Rectal smooth muscle tissue (tissue), 1 donor: ENCODE results near the gene HAUS5.
A peak's percentile ranks its signal among the peaks of the same experiment; 100 is the strongest.
"Not testable (repeated sequence)": the region's sequence is repeated elsewhere in the genome, so short reads cannot be mapped to it uniquely, and the experiment has no call there.

ENCODE experiments used
- H3K27ac ChIP-seq: one replicate; pipeline ENCODE4 v1.7.0; 2013; ENCODE audit warnings: low read depth, low read length, inconsistent platforms
- H3K27me3 ChIP-seq: one replicate; pipeline ENCODE4 v1.7.0; 2013; ENCODE audit warnings: low read length; ENCODE audit not compliant: control insufficient read depth, insufficient read depth
- H3K36me3 ChIP-seq: one replicate; pipeline ENCODE4 v1.7.0; 2013; ENCODE audit warnings: low read length; ENCODE audit not compliant: control insufficient read depth, insufficient read depth
- H3K4me1 ChIP-seq: one replicate; pipeline ENCODE4 v1.7.0; 2013; ENCODE audit warnings: low read length; ENCODE audit not compliant: control insufficient read depth, insufficient read depth
- H3K4me3 ChIP-seq: one replicate; pipeline ENCODE4 v1.7.0; 2013; ENCODE audit warnings: low read length
- H3K9ac ChIP-seq: one replicate; pipeline ENCODE4 v1.7.0; 2013; ENCODE audit warnings: low read length

HAUS5 gene

DNA sequence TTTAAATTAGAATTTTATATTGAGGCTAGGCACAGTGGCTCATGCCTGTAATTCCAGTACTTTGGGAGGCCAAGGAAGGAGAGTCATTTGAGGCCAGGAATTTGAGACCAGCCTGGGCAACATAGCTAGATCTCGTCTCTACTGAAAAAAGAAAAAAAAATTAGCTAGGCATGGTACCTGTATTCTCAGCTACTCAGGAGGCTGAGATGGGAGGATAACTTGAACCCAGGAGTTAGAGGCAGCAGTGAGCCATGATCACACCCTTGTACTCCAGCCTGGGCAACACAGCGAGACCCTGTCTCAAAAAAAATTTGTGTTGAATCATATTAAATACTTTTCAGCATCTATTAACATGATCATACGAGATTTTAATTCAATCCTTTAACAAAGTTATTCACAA is 21.7 kb upstream of the HAUS5 start:
- Histone ChIP-seq H3K9ac (no peak overlapping the region), H3K27ac (no peak overlapping the region), H3K4me3 (no peak overlapping the region), H3K4me1 (no peaks in the 10 kb centered on the region), H3K36me3 (no peaks in the 10 kb centered on the region), H3K27me3 (no peaks in the 10 kb centered on the region)

- Histone ChIP-seq H3K4me3 (no peak overlapping the region), H3K27me3 (no peaks in the 10 kb centered on the region), H3K9ac (no peak overlapping the region), H3K27ac (no peak overlapping the region), H3K4me1 (no peaks in the 10 kb centered on the region), H3K36me3 (no peaks in the 10 kb centered on the region)
Measured at GRCh38 chr19:35592226-35592625, 20.3 kb upstream of the HAUS5 start.

DNA sequence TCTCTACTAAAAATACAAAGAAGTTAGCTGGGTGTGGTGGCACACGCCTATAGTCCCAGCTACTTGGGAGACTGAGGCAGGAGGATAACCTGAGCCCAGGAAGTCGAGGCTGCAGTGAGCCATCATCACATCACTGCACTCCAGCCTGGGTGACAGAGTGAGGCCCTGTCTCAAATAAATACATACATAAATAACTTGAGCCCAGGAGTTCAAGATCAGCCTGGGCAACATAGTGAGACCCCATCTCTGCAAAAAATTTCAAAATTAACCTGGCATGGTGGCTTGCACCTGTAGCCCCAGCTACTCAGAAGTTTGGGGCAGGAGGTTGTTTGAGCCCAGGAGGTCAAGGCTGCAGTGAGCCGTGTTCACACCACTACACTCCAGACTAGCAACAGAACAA is 17.5 kb upstream of the HAUS5 start:
- not testable (repeated sequence) for H3K27me3 ChIP-seq, H3K4me3 ChIP-seq, H3K9ac ChIP-seq, H3K4me1 ChIP-seq, H3K36me3 ChIP-seq, H3K27ac ChIP-seq

DNA sequence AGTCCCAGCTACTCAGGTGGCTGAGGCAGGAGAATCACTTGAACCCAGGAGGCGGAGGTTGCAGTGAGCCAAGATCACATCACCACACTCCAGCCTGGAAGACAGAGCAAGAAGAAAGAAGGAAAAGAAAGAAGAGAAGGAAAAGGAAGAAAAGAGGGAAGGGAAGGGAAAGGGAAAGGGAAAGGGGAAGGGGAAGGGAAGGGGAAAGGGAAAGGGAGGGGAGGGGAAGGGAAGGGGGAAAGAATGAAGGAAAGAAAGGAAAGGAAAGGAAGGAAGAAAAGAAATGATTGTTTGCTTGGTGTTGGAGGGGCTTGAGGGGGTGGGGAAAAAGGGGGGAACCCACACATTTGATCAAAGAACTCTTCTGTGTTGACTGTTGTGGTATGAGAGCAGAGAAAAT is 16.6 kb upstream of the HAUS5 start:
- H3K4me1 ChIP-seq: no peaks in the 10 kb centered on the region
- no peak overlapping the region for H3K27ac ChIP-seq
- H3K27me3 ChIP-seq: no peaks in the 10 kb centered on the region
- no peaks in the 10 kb centered on the region for H3K36me3 ChIP-seq
- H3K9ac ChIP-seq: no peak overlapping the region
- H3K4me3 ChIP-seq: no peak overlapping the region

GRCh38 chr19:35596366-35596999 is 16.1 kb upstream of the HAUS5 start:
- H3K27me3 ChIP-seq: no peaks in the 10 kb centered on the region
- H3K9ac ChIP-seq: no peak overlapping the region
- no peak overlapping the region for H3K4me3 ChIP-seq
- H3K36me3 ChIP-seq: no peaks in the 10 kb centered on the region
- no peaks in the 10 kb centered on the region for H3K4me1 ChIP-seq
- no peak overlapping the region for H3K27ac ChIP-seq

DNA sequence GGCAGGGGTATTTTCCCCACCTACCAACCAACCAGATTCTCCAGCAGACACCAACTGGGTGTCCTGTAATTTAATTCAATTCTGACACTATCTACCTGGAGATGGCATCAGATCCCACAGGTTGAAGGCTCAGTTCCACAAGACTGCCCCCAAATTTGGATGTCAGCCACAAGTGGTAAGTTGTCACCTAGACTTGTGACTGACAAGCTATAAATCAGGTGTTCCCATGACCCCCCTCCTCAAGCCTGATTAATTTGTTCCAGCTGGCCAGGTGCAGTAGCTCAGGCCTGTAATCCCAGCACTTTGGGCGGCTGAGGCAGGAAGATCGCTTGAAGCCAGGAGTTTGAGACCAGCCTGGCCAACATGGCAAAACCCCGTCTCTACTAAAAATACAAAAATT is 10.6 kb upstream of the HAUS5 start:
- no peaks in the 10 kb centered on the region for H3K27me3 ChIP-seq
- no peak overlapping the region for H3K9ac ChIP-seq
- no peaks in the 10 kb centered on the region for H3K36me3 ChIP-seq
- H3K4me1 ChIP-seq: no peaks in the 10 kb centered on the region
- no peak overlapping the region for H3K4me3 ChIP-seq
- H3K27ac ChIP-seq: no peak overlapping the region

DNA sequence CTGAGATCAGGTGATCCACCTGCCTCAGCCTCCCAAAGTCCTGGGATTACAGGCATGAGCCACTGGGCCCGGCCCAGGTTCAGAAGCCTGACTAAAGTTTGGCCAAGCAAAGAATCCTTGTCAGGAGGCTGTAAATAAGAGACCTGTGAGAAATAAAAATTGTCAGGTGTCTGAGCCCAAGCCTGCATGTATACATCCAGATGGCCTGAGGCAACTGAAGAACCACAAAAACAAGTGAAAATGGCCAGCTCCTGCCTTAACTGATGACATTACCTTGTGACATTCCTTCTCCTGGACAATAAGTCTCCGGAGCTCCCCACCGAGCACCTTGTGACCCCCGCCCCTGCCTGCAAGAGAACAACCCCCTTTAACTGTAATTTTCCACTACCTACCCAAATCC is 8.1 kb upstream of the HAUS5 start:
- not testable (repeated sequence) for H3K9ac ChIP-seq, H3K4me1 ChIP-seq, H3K27ac ChIP-seq, H3K36me3 ChIP-seq, H3K27me3 ChIP-seq, H3K4me3 ChIP-seq

- H3K9ac ChIP-seq, H3K27ac ChIP-seq, H3K4me1 ChIP-seq, H3K36me3 ChIP-seq, H3K4me3 ChIP-seq, H3K27me3 ChIP-seq: not testable (repeated sequence)
Measured at GRCh38 chr19:35607170-35607569, 5.4 kb upstream of the HAUS5 start.

DNA sequence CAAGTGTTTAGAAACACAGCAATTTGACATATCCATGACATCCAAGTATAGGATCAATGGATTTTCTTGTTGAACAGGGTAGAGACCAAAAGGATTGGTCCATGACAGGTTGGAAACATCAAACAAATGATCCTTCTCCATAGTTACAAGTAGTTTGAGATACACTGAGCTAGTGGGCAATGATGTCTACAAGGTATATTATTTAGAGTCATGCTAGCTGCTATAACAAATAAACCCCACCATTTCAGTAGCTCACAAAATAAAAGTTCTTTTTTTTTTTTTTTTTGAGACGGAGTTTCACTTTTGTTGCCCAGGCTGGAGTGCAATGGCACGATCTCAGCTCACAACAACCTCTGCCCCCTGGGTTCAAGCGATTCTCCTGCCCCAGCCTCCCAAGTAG is 4.9 kb upstream of the HAUS5 start:
- Histone ChIP-seq H3K36me3 (no peaks in the 10 kb centered on the region), H3K27me3 (no peaks in the 10 kb centered on the region), H3K27ac (no peak overlapping the region), H3K4me1 (no peaks in the 10 kb centered on the region), H3K9ac (no peak overlapping the region), H3K4me3 (no peak overlapping the region)

GRCh38 chr19:35608251-35608650 is 4.3 kb upstream of the HAUS5 start:
- Histone ChIP-seq H3K27me3 (no peaks in the 10 kb centered on the region), H3K9ac (no peak overlapping the region), H3K4me1 (peaks cover 2% of the 10 kb centered on the region), H3K27ac (no peak overlapping the region), H3K36me3 (no peaks in the 10 kb centered on the region), H3K4me3 (no peak overlapping the region)

DNA sequence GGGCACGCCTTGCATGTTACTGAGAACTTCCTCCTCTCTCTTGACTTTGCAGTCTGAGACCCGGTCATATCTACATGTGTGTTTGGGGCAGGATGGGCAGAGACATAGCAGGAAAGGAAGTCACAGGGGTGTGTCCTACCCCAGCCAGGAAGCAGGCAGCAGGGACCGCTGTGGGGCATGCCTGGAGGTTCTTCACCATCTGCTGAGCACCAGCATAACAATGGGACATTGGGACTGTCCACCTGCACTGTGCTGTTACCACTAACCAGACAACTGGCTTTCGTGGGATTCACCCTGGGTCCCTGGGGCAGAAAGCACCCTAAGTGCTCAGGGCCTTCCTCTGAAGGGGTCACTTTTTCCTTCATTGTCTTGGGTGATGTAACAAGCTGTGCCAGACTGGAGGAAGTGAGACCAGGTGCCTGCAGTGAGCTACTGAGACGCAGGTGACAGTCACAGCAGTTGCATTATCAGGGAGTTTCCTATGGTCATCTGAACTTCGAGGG is 2.6 kb upstream of the HAUS5 start:
- Histone ChIP-seq H3K4me3 (no peak overlapping the region), H3K27me3 (no peaks in the 10 kb centered on the region), H3K4me1 (peaks cover 2% of the 10 kb centered on the region), H3K9ac (no peak overlapping the region), H3K36me3 (no peaks in the 10 kb centered on the region), H3K27ac (no peak overlapping the region)

DNA sequence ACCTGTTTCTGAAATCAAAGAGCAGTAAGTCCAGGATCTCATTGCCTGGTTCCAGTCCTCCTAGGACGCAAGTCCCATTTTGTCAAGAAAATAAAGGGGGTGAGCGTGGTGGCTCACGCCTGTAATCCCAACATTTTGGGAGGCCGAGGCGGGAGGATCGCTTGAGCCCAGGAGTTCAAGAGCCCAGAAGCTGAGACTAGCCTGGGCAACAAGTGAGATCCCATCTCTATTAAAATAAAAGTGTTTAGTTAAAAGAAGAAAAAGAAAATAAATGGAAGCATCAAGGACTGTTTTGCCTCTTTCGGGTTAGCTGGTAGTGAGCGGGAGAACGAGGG is 344 bp upstream of the HAUS5 start:
- no peak overlapping the region for H3K9ac ChIP-seq
- H3K4me1 ChIP-seq: peaks cover 2% of the 10 kb centered on the region
- H3K27me3 ChIP-seq: no peaks in the 10 kb centered on the region
- peak overlapping the region; percentile 74 for H3K4me3 ChIP-seq
- H3K36me3 ChIP-seq: peaks cover 6% of the 10 kb centered on the region
- no peak overlapping the region for H3K27ac ChIP-seq

DNA sequence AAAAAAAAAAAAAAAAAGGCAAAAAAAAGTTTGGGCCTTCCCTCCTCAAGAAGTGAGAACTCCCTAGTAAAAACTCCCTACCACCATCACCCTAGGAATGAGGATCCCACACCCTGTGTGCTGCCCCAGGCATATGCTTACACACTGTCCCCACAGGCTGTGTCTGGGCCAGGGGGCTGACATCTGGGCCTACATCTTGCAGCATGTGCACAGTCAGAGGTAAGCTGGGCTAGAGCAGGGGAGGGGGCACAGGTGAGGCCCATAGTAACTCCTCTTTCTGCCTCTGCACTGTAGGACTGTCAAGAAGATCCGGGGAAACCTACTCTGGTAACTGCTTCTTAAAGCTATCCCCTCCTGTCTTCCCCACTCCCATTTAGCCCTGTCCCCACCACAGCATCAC is 1.0 kb downstream of the HAUS5 start:
- peaks cover 2% of the 10 kb centered on the region for H3K4me1 ChIP-seq
- no peak overlapping the region for H3K9ac ChIP-seq
- no peak overlapping the region for H3K4me3 ChIP-seq
- peaks cover 6% of the 10 kb centered on the region for H3K36me3 ChIP-seq
- no peaks in the 10 kb centered on the region for H3K27me3 ChIP-seq
- H3K27ac ChIP-seq: no peak overlapping the region
